Testis (tissue), 2 donors: Measurements from ENCODE around the gene MANSC4.

Experiments
- POLR2A ChIP-seq: fragments of 450-650 bp; IDR thresholded peaks from one replicate; pipeline ENCODE4 v1.6.1; 2017; ENCODE audit warnings: antibody characterized with exemption, mild to moderate bottlenecking, moderate library complexity
- TF ChIP-seq, protein P1 (sequence below), 3 experiments: fragments of 450-650 bp in 2 of 3; fragments of 200-600 bp in 1 of 3; sonication (generic) in 1 of 3; IDR thresholded peaks; one replicate each; pipeline ENCODE4 v1.5.1; 2016 to 2019; ENCODE audit warnings: antibody characterized with exemption in 3 of 3, mild to moderate bottlenecking in 2 of 3, moderate library complexity in 1 of 3

DNA sequence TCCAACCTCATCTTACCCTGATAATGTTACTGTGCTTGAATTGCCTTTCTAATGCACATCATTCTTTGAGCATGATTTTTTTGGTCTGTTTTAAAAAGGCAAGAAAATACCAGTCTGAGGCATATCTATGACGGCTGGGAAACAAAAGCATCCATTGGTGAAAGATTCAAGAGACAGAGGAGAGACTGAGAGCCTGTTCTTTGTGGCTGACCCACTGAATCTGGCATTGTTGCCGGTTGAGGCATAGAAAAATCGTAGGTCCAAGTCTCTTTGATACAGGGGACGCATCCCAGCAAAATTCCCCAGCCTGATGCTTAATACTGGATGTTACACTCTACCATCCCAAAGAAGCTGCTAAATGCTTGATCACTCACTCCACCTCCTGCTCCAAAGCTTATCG is 2.9 kb downstream of the MANSC4 start:
- TF ChIP-seq, protein P1, sequence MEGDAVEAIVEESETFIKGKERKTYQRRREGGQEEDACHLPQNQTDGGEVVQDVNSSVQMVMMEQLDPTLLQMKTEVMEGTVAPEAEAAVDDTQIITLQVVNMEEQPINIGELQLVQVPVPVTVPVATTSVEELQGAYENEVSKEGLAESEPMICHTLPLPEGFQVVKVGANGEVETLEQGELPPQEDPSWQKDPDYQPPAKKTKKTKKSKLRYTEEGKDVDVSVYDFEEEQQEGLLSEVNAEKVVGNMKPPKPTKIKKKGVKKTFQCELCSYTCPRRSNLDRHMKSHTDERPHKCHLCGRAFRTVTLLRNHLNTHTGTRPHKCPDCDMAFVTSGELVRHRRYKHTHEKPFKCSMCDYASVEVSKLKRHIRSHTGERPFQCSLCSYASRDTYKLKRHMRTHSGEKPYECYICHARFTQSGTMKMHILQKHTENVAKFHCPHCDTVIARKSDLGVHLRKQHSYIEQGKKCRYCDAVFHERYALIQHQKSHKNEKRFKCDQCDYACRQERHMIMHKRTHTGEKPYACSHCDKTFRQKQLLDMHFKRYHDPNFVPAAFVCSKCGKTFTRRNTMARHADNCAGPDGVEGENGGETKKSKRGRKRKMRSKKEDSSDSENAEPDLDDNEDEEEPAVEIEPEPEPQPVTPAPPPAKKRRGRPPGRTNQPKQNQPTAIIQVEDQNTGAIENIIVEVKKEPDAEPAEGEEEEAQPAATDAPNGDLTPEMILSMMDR (IDR thresholded peaks at IDR 0.05): no peak
- TF ChIP-seq POLR2A: no peak
